Cortex of kidney (tissue), 1 donor: Measurements from ENCODE around the gene LRRC52.

ENCODE experiments used
- DNase-seq: peaks from one replicate; lab custom pipeline; 2025; lab: John Stamatoyannopoulos, UW

Gene LRRC52

DNA sequence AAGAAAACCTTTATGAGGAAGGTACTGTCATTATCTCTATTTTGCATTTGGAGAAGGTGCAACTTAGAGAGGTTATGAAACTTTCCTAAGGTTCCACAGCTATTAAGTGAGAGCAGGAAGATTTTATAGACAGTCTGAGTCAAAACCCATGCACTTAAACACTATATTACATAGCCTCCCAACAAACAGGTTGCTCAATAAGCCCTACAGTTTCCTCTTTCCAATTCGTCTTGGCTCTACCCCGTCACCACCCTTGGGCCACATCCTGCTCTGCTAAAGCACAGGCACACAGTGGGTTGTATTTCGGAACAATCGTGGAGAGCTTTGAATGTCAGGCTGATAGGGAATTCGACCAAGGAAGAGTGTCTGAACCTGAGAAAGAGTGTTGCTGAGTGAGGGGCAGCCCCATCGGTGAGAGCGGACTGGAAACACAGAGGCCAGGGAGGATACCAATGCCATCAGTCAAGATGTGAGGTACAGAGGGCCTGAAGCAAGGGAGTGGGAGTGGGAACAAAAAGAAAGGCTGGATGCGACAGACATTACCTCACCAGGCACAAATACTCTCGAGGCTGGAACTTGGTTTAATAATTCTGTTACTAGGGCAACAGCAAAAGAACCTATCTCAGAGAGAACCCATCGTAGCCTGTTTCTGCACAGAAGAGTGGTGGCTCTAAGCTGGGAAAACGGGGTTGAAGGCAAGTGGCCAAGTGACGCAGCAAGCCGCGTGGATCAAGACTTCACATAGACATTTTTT, 6.3 kb upstream of the LRRC52 start:
- DNase-seq, result no peak

- no peak for DNase-seq
Observed at GRCh38 chr1:165539306-165539705, 4.5 kb upstream of the LRRC52 start.

DNA sequence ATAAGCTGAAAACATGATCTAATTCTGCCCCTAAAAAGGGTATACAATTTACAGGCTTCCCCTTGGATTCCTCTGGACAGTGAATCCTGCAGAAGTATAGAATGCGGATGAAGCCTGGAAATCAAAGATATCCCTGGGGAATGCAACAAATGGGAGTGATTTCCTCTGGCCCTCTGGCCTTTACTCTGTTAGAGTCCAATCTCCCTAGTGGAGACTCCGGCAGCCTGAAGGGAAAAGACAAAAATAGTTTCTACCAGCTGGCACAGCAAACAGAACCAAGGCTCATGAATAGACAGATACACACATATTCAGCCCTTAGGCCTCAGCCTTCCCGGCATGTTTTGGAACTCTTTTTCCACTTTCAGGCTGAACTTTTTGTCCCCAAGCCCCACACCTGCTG, 3.9 kb upstream of the LRRC52 start:
- no peak for DNase-seq

- no peak for DNase-seq
Observed at GRCh38 chr1:165542015-165542631, 1.7 kb upstream of the LRRC52 start.

DNA sequence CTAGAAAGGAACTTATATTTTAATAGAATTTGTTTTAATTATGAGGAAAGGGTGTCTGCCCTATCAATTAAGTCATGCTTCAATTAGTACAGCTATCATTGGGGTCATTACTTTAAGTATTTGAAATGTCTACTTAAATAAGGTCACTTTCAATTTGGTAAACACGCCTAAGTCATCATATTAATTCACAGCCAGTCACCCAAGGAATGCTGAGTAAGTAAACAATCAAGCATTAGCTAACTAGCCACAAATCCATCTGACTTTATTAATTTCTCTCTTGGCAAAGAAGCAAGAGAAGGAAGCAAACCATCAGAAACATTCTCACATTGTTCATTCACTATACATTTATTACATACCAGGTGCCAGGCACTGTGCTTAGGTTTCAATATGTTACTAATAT, 1.2 kb upstream of the LRRC52 start:
- no peak for DNase-seq

- DNase-seq, result no peak
Observed at GRCh38 chr1:165544996-165545395, 1.2 kb downstream of the LRRC52 start.

- no peak for DNase-seq
Observed at GRCh38 chr1:165545974-165546373, 2.2 kb downstream of the LRRC52 start.

DNA sequence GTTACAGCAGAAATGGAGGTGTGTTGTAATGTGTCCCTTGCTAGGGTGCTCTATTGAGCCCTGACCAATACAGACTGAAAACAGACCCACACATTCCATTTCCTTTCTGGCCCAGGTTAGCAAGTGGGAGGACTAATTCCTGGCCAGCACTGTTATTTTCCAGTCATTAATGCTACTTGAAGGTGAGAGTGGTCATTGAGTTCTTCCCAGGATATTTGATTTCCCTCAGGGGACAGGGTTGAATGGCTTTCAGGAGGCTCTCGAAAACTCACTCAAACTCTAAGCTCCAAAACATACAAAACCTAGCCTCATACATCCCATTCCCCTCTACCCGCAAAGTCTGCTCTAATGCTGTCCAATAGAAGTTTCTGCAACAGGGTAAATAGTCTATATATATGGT, 6.2 kb downstream of the LRRC52 start:
- DNase-seq, result no peak

DNA sequence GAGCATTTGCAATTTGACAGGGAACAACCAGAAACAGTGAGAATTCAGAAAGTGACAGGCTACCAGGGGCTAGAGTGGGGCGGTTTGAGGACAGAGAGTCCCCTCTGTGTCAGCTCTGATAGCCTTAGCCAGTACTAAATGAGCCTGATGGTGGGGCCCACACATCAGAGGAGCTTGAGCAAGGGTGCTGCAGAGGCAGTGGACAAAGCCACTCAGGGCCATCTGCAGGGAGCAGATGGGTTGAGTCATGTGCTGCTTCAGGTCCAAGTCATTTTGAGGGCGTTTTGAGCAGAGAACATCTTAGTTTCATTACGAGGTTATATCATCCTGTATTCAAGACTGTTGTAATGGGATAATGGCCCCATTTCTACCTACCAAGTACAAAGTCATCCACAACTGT, 7.7 kb downstream of the LRRC52 start:
- no peak for DNase-seq

DNA sequence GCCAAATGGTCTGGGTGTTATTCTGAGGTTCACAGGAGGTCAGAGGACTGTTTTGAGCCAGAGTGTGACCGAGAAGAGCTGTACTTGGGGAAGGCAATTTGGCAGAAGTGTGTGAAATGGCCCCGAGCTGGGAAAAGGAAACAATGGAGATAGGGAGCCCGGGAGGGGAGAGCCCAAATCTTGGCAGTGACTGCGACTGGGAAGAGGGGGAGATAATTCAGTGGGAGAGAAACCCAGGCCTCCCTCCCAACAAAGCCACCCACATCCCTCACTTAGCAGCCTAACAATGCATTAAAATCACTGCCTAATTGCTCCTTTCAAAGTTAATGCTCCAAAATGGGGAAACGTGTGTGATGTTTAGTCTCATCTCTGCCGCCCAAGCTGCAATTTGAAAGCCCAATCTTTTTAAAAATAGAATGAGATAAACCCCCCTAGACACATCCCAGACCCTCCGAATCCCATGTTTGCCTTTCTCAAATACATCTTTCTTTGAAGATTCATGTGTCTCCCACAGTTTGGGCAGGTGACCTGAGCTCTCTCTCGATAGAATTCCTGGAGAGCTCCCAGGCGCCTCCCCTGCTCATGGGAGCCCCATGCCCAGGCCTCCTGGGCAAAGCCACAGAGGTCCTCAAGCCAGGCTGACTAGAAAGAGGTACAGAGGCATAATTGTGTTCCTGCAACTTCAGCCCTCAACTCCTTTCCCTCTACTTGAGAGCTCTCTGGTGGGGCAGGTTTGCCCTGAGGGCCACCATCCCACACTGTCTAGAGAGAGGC, 17.3 kb downstream of the LRRC52 start:
- no peak for DNase-seq

DNA sequence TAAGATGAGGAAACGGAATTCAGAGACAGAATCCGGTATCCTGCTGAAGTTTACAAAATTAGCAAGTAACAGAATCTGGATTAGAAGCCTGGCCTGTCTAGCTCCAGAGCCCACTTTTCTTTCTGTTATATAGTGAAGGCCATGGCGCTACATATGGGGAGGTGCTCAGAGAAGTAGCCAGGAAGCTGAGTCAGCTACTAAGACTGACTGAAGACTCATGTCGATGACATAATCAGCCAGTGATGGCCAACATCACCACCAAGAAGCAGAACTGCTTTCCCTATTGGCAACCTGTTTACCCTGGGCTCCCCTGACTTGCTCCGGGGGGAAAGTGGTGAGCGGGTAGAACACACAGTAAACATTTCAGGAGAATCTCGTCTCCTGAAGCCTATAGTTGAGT, 18.8 kb downstream of the LRRC52 start:
- DNase-seq, result no peak

GRCh38 chr1:165563551-165563950, 19.8 kb downstream of the LRRC52 start:
- DNase-seq, result no peak

DNA sequence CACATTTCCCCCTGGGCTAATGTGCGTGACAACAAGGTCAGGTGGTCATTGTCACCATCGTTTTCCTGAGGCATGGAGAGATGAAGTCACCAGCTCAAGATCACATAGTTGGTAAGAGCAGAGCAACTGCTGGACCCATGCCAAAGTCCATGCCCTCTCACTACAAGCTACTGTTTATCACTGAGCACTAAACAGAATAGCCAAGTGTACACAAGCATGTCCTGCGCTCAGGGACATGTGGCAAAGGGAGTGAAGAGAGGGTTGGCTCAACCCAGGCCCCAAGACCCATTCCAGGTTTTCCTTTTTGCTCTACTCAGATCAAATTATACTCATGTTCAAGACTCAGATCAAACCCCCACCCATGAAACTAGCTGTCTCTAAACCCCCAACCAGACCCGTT, 20.8 kb downstream of the LRRC52 start:
- no peak for DNase-seq

DNA sequence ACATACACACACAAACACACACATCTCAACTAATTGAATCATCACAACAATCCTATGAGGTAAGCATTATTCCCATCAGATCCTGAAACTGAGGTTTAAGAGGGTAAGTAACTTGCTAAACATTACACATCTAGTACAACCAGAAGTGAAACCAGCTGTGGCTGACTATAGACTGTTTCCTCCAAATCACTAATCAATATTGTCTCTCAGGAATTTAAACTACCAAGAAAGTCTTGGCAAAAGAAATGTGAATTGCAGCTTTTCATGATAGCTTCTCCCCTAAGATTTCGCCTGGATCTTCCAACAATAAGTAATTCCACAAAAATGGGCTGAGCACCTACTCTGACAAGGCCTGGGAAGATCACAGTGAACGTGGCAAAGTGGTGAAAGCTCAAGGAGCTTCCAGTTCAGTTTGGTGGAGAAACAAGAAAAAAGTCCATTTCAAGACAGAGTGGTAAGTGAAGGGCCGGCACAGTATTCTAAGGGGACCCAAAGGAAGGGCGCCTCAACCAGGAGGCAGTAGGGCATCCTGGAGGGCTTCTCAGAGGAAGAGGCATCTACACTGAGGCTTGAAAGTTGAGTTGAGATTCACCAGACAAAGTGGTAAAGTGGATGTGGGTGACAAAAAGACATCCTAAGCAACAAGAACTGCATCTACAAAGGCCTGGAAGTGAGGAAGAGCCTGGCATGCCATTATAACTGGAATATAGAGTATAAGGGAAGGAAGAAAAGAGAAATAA, 22.1 kb downstream of the LRRC52 start:
- no peak for DNase-seq

DNA sequence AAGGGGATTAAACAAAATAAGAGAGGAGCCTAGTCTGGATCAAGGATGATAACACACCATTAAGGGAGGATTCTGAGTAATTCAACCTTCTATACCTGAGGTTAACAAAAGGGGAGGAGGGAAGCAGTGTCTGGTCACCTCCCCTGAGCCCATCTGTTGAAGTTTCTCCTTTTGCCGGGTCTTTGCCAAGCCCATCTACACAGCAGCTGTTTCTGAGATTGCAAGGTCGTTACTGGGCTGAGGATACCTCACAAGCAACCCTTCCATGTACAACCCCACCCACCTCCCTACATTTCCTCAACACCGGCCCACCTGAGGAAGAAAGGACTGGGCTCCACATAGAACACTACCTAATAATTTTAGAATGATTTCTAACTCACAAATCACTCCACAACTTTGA, 26.3 kb downstream of the LRRC52 start:
- no peak for DNase-seq

GRCh38 chr1:165573787-165574186, 30.0 kb downstream of the LRRC52 start:
- no peak for DNase-seq

GRCh38 chr1:165574295-165574694, 30.5 kb downstream of the LRRC52 start:
- DNase-seq, result no peak

DNA sequence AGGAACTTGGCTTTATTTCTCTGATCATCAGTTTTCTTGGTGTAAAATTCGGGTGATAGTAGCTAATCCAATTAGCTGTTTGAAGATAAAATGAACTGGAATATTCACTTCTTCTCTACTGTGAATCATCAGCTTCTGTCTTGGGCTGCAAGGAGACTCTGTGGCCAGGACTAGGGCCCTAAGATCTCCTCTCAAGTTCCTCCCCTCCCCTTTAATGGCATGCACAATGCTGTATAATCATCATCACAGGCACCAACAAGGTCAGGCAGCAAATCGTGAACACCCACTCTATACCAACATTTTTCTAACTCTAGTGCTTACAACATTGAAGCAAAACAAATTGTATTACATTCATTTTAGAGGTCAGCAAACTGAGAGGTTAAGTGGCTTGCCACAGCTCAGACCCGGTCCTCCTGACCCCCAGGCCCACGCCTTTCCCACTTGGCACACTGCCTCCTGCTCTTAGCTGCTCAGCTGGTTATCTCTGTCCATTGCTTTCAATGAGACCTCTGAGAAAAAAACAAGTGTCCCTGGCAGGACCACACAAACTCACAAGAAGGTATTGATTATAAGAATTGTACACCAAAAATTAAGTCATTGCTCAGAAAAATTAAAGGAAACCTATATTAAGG, 31.8 kb downstream of the LRRC52 start:
- no peak for DNase-seq

GRCh38 chr1:165576536-165576935, 32.7 kb downstream of the LRRC52 start:
- DNase-seq, result no peak

GRCh38 chr1:165577707-165578106, 33.9 kb downstream of the LRRC52 start:
- DNase-seq, result no peak

DNA sequence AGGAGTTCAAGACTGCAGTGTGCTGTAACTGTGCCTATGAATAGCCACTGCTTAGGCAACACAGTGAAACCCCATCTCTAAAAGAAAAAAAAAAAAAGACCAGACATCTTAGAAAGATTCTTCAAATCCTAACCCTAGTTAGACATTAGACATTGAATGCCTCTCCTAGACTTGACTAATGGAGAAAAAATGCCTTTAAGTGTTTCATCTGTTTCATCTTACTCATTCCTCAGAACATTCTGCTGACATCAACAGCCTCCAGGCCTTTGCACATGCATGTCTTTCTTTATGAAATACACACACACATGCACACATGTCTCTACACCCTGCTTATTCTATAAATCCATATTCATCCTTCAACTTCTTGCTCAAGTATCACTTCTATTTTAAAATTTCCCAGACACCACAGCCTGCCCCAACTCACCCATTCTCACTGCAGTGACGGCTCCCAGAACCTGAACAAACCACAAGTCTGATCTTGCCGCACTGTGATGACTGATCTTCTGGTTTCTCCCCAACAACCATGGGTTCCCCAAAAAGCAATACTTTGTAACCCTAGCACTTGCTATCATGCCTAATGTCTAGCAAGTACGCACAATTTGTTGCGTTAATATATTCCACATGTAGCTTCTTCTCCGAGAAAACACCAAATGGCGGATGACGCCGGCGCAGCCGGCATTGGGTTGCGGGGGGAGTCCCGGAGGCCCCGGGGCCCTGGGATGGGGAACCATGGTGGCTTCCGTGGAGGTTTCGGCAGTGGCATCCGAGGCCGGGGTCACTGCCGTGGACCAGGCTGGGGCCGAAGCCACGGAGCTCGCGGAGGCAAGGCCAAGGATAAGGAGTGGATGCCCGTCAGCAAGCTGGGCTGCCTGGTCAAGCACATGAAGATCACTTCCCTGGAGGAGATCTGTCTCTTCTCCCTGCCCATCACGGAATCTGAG, 37.4 kb downstream of the LRRC52 start:
- no peak for DNase-seq
